NCI-H1436 treated with DMSO at 0.1 percent for 48 hours (cell line): ENCODE data around the gene GC.
"Not testable (repeated sequence)": the region's sequence is repeated elsewhere in the genome, so short reads cannot be mapped to it uniquely, and the experiment has no call there.

Experiments used
- DNase-seq: peaks from one replicate; lab custom pipeline; 2025; lab: John Stamatoyannopoulos, UW

The GC gene

GRCh38 chr4:71783972-71784371 lies at the start of gene GC:
GC (minus strand) TSS chr4:71784079; CDS start chr4:71784018, 61 bp downstream.
- no peak for DNase-seq

GRCh38 chr4:71833232-71833900 lies 49.5 kb upstream of the GC start:
- DNase-seq, result no peak

GRCh38 chr4:71832049-71832448 lies 48.2 kb upstream of the GC start:
- DNase-seq, result no peak

- no peak for DNase-seq
Measured at GRCh38 chr4:71830497-71831190, 46.8 kb upstream of the GC start.

- DNase-seq, result no peak
Measured at GRCh38 chr4:71828470-71828869, 44.6 kb upstream of the GC start.

GRCh38 chr4:71827826-71828225 lies 43.9 kb upstream of the GC start:
- no peak for DNase-seq

- no peak for DNase-seq
Measured at GRCh38 chr4:71816676-71817303, 32.9 kb upstream of the GC start.

- no peak for DNase-seq
Measured at GRCh38 chr4:71814433-71814832, 30.6 kb upstream of the GC start.

GRCh38 chr4:71809805-71810204 lies 25.9 kb upstream of the GC start:
- not testable (repeated sequence) for DNase-seq

- DNase-seq, result no peak
Measured at GRCh38 chr4:71807469-71807868, 23.6 kb upstream of the GC start.

GRCh38 chr4:71805230-71805629 lies 21.4 kb upstream of the GC start:
- not testable (repeated sequence) for DNase-seq

- DNase-seq, result not testable (repeated sequence)
Measured at GRCh38 chr4:71804017-71804697, 20.3 kb upstream of the GC start.

GRCh38 chr4:71785959-71786358 lies 2.1 kb upstream of the GC start:
- DNase-seq, result no peak

GRCh38 chr4:71784569-71785197 lies 804 bp upstream of the GC start:
- DNase-seq, result no peak

- no peak for DNase-seq
Measured at GRCh38 chr4:71777891-71778290, 6.0 kb downstream of the GC start.

- DNase-seq, result no peak
Measured at GRCh38 chr4:71775449-71775848, 8.4 kb downstream of the GC start.

- DNase-seq, result no peak
Measured at GRCh38 chr4:71774136-71774535, 9.7 kb downstream of the GC start.

- no peak for DNase-seq
Measured at GRCh38 chr4:71773004-71773403, 10.9 kb downstream of the GC start.

- DNase-seq, result no peak
Measured at GRCh38 chr4:71772592-71772991, 11.3 kb downstream of the GC start.

- DNase-seq, result no peak
Measured at GRCh38 chr4:71771613-71772012, 12.3 kb downstream of the GC start.

- DNase-seq, result no peak
Measured at GRCh38 chr4:71769434-71769833, 14.4 kb downstream of the GC start.

GRCh38 chr4:71768123-71768522 lies 15.8 kb downstream of the GC start:
- DNase-seq, result no peak
